HG02840 (cell line): ENCODE measurements around the gene NPLOC4.

Experiments used
- ATAC-seq: cut with Tn5 transposase; IDR thresholded peaks from one replicate; pipeline ENCODE4 v1.9.1; 2021; ENCODE audit warnings: mild to moderate bottlenecking, moderate library complexity, moderate number of reproducible peaks; ENCODE audit not compliant: unreplicated experiment, low FRiP score

NPLOC4 gene

GRCh38 chr17:81513372-81513752 is 123.5 kb downstream of the NPLOC4 start:
- no peak for ATAC-seq

GRCh38 chr17:81512562-81513371 is 124.1 kb downstream of the NPLOC4 start, which contains the start of gene ACTG1:
TSS of gene ACTG1 (minus strand) at chr17:81512799. CDS start at chr17:81512354, 445 bp downstream.
- peak; percentile 36 for ATAC-seq

GRCh38 chr17:81511804-81512561 is 124.9 kb downstream of the NPLOC4 start:
- ATAC-seq: no peak

GRCh38 chr17:81511554-81511803 is 125.4 kb downstream of the NPLOC4 start:
- ATAC-seq: no peak

- ATAC-seq: no peak
Measured at GRCh38 chr17:81510785-81511553, 125.9 kb downstream of the NPLOC4 start.

- ATAC-seq: no peak
Measured at GRCh38 chr17:81509972-81510784, 126.7 kb downstream of the NPLOC4 start.

GRCh38 chr17:81509207-81509971 is 127.5 kb downstream of the NPLOC4 start:
- ATAC-seq: no peak

GRCh38 chr17:81508639-81509206 is 128.2 kb downstream of the NPLOC4 start:
- no peak for ATAC-seq
